ENCODE measurements around the gene FYB1.

The FYB1 gene

DNA sequence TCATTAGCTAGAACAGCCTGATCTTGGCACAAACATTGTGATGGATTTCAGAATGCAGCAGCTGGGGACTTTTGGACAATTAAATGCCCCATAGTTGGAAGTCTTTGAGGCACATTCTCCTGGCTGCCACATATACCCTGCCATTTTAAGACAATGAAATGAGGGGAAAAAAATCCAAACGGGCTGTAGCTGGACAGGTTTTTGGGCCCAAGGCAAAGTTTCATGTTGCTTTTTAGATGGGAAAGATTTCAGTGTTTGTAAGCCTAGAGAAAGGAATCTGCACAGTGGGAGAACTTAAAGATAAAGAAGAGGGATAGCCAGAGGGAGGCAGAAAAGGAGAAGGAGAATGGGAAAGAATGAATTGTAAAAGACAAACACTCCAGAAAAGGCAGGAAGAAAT is 115.1 kb downstream of the FYB1 start:
- Histone ChIP-seq H3K9ac (ENCODE audit: insufficient read length) (no peak overlapping the region), H3K9me3 (ENCODE audit: low read depth, low read length) (no peaks in the 10 kb centered on the region), H3K36me3 (ENCODE audit: insufficient read depth, low read length) (no peaks in the 10 kb centered on the region), H3K4me3 (no peak overlapping the region), H3K27ac (no peak overlapping the region)
- no peak for TF ChIP-seq EZH2 (IDR thresholded peaks at IDR 0.05)
- no peak for TF ChIP-seq FOXP2 (optimal IDR thresholded peaks at IDR 0.05; ENCODE audit: control extremely low read depth, extremely low read length, insufficient read depth)
- TF ChIP-seq POLR2AphosphoS5 (IDR thresholded peaks at IDR 0.05; ENCODE audit: borderline replicate concordance, low read depth, low read length) = no peak
- DNase-seq (ENCODE audit: low read depth, low spot score) = no peak

DNA sequence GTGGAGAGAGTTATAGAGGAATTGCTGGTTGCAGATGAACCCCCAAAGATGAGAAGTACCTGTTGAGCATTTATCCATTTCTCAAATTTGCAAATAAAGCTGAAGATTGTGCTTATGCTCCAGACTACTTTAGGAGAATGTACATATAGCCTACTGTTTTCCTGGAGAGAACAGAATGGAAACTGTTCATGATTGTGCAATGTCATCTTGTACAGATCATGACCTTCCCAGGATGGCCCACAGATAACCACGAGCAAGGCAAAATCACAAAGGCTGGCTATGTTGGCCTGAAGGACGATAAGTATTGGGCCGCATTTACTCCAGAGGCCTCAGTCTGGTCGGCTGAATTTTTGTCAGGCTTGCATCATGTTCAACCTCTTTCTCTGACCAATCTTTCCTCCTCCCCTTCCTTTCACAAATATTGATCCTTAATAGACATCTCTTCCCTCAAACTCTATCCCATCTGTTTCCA is 116.6 kb downstream of the FYB1 start:
- no peak overlapping the region for H3K27ac ChIP-seq
- H3K9ac ChIP-seq (ENCODE audit: insufficient read length) = no peak overlapping the region
- H3K36me3 ChIP-seq (ENCODE audit: insufficient read depth, low read length) = no peaks in the 10 kb centered on the region
- no peak for DNase-seq (ENCODE audit: low read depth, low spot score)
- H3K9me3 ChIP-seq (ENCODE audit: low read depth, low read length) = no peaks in the 10 kb centered on the region
- H3K4me3 ChIP-seq = no peak overlapping the region
- TF ChIP-seq FOXP2 (optimal IDR thresholded peaks at IDR 0.05; ENCODE audit: control extremely low read depth, extremely low read length, insufficient read depth) = no peak
- no peak for TF ChIP-seq EZH2 (IDR thresholded peaks at IDR 0.05)
- no peak for TF ChIP-seq POLR2AphosphoS5 (IDR thresholded peaks at IDR 0.05; ENCODE audit: borderline replicate concordance, low read depth, low read length)

DNA sequence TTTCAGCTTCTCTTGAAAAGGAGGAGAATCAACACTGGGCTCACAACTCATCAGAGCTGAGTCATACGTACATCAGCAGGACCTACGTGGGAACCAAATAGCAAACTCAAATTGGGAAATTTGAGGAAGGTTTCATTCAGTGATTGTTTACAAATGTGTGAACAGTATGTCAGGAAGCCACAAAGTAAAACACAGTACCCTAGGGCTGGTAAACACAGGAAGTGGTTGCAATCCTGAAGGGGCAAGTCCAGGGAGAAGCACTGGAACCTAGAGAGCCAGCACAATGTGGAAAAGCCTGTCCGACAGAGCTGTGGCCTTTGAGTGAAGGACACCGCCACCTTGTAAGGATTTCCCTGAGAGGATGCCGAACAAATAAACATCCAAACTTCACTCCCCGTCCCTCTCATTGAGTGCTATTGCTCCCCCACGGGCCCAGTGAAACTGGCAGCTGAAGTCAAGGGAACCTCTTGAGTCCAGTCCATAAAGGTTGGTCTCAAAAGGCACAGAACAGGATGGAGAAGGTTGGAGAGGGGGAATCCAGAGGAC is 118.4 kb downstream of the FYB1 start:
- Histone ChIP-seq H3K9ac (ENCODE audit: insufficient read length) (no peak overlapping the region), H3K4me3 (no peak overlapping the region), H3K27ac (no peak overlapping the region), H3K36me3 (ENCODE audit: insufficient read depth, low read length) (no peaks in the 10 kb centered on the region), H3K9me3 (ENCODE audit: low read depth, low read length) (no peaks in the 10 kb centered on the region)
- TF ChIP-seq POLR2AphosphoS5 (IDR thresholded peaks at IDR 0.05; ENCODE audit: borderline replicate concordance, low read depth, low read length) = no peak
- no peak for TF ChIP-seq EZH2 (IDR thresholded peaks at IDR 0.05)
- no peak for TF ChIP-seq FOXP2 (optimal IDR thresholded peaks at IDR 0.05; ENCODE audit: control extremely low read depth, extremely low read length, insufficient read depth)
- no peak for DNase-seq (ENCODE audit: low read depth, low spot score)

DNA sequence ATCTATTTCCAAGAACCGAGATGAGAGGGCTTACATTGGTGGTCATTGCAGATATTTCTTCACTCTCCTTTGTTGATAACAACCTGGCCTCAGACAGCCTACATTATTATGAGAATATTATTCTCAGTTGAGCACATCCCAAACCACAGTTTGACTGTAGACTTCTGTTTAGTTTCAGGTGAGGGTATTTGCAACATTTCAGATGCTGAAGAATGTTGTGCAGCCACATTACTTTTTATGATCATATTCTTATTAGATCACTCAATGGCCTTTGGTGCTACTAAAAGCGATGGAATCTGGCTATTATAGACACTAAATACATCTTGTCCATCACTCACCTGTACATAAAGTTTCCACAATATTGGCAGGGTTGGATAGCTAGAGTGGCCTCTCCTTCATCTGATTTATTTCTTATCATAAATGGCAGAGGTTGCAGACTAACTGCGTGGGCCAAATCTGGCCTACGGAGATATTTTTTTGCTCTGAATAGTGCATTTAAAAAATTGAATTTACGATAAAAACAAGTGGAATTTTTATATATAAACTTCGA is 119.0 kb downstream of the FYB1 start:
- TF ChIP-seq FOXP2 (optimal IDR thresholded peaks at IDR 0.05; ENCODE audit: control extremely low read depth, extremely low read length, insufficient read depth) (no peak), EZH2 (IDR thresholded peaks at IDR 0.05) (no peak), POLR2AphosphoS5 (IDR thresholded peaks at IDR 0.05; ENCODE audit: borderline replicate concordance, low read depth, low read length) (no peak)
- DNase-seq (ENCODE audit: low read depth, low spot score) = no peak
- Histone ChIP-seq H3K9me3 (ENCODE audit: low read depth, low read length) (no peaks in the 10 kb centered on the region), H3K4me3 (no peak overlapping the region), H3K36me3 (ENCODE audit: insufficient read depth, low read length) (no peaks in the 10 kb centered on the region), H3K27ac (no peak overlapping the region), H3K9ac (ENCODE audit: insufficient read length) (no peak overlapping the region)

DNA sequence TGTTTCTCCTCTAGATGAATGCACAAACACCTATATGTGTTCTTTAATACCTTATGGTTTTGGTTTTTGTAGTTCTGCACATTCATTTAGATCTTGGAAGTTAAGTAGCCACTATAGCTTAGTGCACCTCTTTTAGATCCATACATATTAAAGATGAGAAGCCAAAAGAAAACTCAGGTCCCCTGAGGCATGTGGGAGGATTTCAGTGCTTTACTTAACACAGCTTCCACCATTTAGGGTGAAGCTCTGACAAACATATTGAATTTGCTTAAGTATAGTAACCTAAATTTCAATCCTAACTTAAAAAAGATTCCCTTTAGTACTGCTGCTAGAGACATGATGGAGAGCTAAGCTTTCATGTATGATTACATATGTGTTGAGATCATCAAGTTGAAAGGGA is 119.5 kb downstream of the FYB1 start:
- no peaks in the 10 kb centered on the region for H3K36me3 ChIP-seq (ENCODE audit: insufficient read depth, low read length)
- TF ChIP-seq POLR2AphosphoS5 (IDR thresholded peaks at IDR 0.05; ENCODE audit: borderline replicate concordance, low read depth, low read length) (no peak), FOXP2 (optimal IDR thresholded peaks at IDR 0.05; ENCODE audit: control extremely low read depth, extremely low read length, insufficient read depth) (no peak), EZH2 (IDR thresholded peaks at IDR 0.05) (no peak)
- H3K27ac ChIP-seq = no peak overlapping the region
- no peak for DNase-seq (ENCODE audit: low read depth, low spot score)
- no peak overlapping the region for H3K9ac ChIP-seq (ENCODE audit: insufficient read length)
- no peaks in the 10 kb centered on the region for H3K9me3 ChIP-seq (ENCODE audit: low read depth, low read length)
- no peak overlapping the region for H3K4me3 ChIP-seq

DNA sequence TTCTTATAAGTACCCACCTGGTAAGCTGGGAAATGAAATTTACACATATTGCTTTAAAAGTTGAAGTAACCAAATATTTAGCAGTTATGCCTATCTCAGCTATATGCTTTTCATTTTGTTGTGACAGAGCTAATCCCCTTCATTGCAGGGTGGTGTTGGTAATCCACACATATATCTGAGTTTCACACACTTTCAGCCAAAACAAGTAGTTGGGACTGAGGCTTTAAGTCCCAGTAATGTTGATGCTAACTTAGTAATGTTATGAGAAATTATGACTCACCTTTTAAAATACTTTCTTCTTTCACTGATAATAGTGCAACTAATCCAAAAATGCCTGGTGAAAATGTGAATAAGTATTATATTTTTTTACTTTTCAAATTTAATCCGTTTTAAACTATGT is 126.0 kb downstream of the FYB1 start:
- TF ChIP-seq FOXP2 (optimal IDR thresholded peaks at IDR 0.05; ENCODE audit: control extremely low read depth, extremely low read length, insufficient read depth) (no peak), EZH2 (IDR thresholded peaks at IDR 0.05) (no peak), POLR2AphosphoS5 (IDR thresholded peaks at IDR 0.05; ENCODE audit: borderline replicate concordance, low read depth, low read length) (no peak)
- H3K4me3 ChIP-seq = no peak overlapping the region
- no peaks in the 10 kb centered on the region for H3K36me3 ChIP-seq (ENCODE audit: insufficient read depth, low read length)
- no peak overlapping the region for H3K9ac ChIP-seq (ENCODE audit: insufficient read length)
- H3K27ac ChIP-seq = no peak overlapping the region
- H3K9me3 ChIP-seq (ENCODE audit: low read depth, low read length) = no peaks in the 10 kb centered on the region
- DNase-seq (ENCODE audit: low read depth, low spot score) = no peak

DNA sequence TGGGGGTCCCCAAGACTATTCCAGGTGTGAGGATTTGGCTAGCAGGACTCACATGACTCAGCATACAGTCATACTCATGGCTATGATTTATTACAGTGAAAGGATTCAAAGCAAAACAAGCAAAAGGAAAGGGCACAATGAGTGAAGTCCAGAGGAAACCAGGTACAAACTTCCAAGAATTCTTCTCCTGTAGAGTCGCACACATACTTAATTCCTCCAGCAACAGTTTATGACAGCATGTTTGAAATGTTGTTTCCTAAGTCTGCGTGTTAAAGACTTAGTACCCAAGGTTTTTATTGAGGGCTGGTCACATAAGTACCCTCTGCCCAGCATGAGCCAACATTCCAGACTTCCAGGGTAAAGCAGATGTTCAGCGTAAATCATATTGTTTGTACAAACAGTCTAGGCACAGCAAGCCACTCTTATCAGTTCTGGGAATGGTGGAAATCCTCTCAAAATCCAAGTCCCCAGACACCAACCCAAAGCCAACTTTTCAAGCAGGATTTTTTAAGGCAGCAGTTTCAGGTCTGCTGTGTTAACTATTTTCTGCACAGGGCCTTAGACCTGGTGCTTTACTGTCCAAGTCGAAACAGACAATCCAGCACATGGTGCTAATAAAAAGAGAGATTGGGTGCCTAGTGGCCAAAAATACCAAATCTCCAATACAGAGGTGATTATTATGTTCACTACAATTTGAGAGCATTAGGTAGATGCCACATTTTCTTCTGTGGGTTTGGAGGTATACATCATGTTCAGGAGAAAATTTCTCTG is 126.6 kb downstream of the FYB1 start:
- no peak overlapping the region for H3K27ac ChIP-seq
- no peak overlapping the region for H3K4me3 ChIP-seq
- no peak for TF ChIP-seq POLR2AphosphoS5 (IDR thresholded peaks at IDR 0.05; ENCODE audit: borderline replicate concordance, low read depth, low read length)
- TF ChIP-seq EZH2 (IDR thresholded peaks at IDR 0.05) = no peak
- TF ChIP-seq FOXP2 (optimal IDR thresholded peaks at IDR 0.05; ENCODE audit: control extremely low read depth, extremely low read length, insufficient read depth) = no peak
- DNase-seq (ENCODE audit: low read depth, low spot score) = no peak
- no peaks in the 10 kb centered on the region for H3K9me3 ChIP-seq (ENCODE audit: low read depth, low read length)
- H3K36me3 ChIP-seq (ENCODE audit: insufficient read depth, low read length) = no peaks in the 10 kb centered on the region
- H3K9ac ChIP-seq (ENCODE audit: insufficient read length) = no peak overlapping the region

DNA sequence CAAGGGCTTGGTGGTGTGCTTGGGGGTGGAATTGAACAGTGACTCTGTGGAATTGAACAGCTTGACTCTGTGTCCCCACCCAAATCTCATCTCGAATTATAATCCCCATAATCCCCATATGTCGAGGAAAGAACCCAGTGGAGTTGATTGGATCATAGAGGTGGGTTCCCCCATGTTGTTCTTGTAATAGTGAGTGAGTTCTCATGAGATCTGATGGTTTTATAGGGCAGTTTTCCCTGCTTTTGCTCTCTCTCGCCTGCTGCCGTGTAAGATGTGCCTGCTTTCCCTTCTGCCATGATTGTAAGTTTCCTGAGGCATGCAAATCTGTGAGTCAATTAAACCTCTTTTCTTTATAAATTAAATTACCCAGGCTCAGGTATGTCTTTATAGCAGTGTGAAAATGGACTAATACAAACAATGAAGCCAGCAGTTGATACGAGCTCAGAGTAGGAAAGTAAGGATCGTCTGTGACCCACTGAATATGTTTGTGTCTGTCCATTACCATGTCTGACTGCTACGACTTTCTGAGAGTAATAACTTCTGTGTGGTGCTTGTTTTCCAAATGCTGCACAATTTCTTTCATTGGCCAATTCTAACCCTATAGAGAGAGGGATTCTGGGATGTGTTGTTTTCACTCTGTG is 127.3 kb downstream of the FYB1 start:
- no peak overlapping the region for H3K27ac ChIP-seq
- TF ChIP-seq POLR2AphosphoS5 (IDR thresholded peaks at IDR 0.05; ENCODE audit: borderline replicate concordance, low read depth, low read length) (no peak), EZH2 (IDR thresholded peaks at IDR 0.05) (no peak), FOXP2 (optimal IDR thresholded peaks at IDR 0.05; ENCODE audit: control extremely low read depth, extremely low read length, insufficient read depth) (no peak)

More for the DNA sequence above, 127.3 kb downstream of the FYB1 start:
- Histone ChIP-seq H3K36me3 (ENCODE audit: insufficient read depth, low read length) (no peaks in the 10 kb centered on the region), H3K9me3 (ENCODE audit: low read depth, low read length) (no peaks in the 10 kb centered on the region), H3K4me3 (no peak overlapping the region), H3K9ac (ENCODE audit: insufficient read length) (no peak overlapping the region)
- DNase-seq (ENCODE audit: low read depth, low spot score) = no peak
